ENCODE results near the gene KARS1. TPM values are rescaled to one million over a fixed set of nuclear protein-coding genes. Genes with fewer than 3 reads are reported as not detected.

The KARS1 gene
- total and polyA plus RNA-seq, 2 of the 4 experiments (the other 2 are of a cell fraction), result 122 to 228 TPM

DNA sequence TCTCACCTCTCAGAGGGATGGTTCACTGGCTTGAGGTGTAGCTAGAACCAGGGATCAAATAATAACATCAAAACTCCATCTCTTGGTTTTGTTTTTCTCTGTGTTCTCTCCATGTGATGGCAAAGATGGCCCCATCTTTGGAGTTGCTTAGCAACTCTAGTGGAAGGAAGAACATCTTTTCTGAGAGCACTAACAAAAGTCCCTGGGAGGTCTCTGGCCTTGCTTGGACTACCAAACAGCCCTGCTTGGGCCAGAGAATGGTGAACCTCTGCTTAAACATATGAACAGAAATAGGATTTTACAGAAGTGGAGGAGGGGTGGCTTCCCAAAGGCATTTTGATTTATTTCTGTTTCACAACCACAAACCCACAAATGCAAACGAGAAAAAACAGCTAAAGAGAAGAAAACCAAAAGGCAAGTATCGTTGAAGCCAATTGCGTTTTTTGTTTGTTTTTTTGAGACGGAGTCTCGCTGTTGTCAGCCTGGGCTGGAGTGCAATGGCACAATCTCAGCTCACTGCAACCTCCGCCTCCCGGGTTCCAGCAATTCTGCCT, 68.1 kb downstream of the KARS1 start:
- Histone ChIP-seq H2BK20ac (ENCODE audit: low read depth, low read length) (no peak overlapping the region), H4K20me1 (ENCODE audit: insufficient read depth, low read length) (no peaks in the 10 kb centered on the region), H3K4me3 (ENCODE audit: insufficient read depth, low read depth, low read length) (no peak overlapping the region), H2AK5ac (ENCODE audit: low read depth, low read length) (no peak overlapping the region), H3K23ac (ENCODE audit: low read depth, low read length) (no peak overlapping the region), H2BK5ac (ENCODE audit: low read depth, low read length, poor library complexity, severe bottlenecking) (no peak overlapping the region), H3K9me3 (ENCODE audit: control insufficient read depth, insufficient read depth, low read length) (no peaks in the 10 kb centered on the region), H3K9me1 (ENCODE audit: insufficient read depth, low read length) (peaks cover 3% of the 10 kb centered on the region; the same call in 1 of the 2 replicates), H3K9ac (ENCODE audit: low read depth, low read length) (no peak overlapping the region), H3K79me1 (ENCODE audit: low read depth in 1 of 2, low read length in 2 of 2) (peaks cover 0 to 15% of the 10 kb centered on the region in 2 experiments; a peak in 3 of 4 replicates), H2BK120ac (ENCODE audit: low read depth, low read length) (no peak overlapping the region), H4K91ac (ENCODE audit: insufficient read depth, low read depth, low read length) (no peak overlapping the region), H3K4me1 (ENCODE audit: control insufficient read depth, insufficient read depth, low read length) (no peaks in the 10 kb centered on the region), H4K5ac (ENCODE audit: low read depth, low read length) (no peak overlapping the region), H2AFZ (replicated peaks; ENCODE audit: low read length, poor library complexity) (no peak overlapping the region), H4K8ac (ENCODE audit: low read depth in 2 of 2, low read length in 2 of 2) (no peak overlapping the region), H3K14ac (replicated peaks; ENCODE audit: low read depth, low read length) (no peak overlapping the region), H3K27me3 (ENCODE audit: control insufficient read depth, insufficient read depth, low read length) (no peaks in the 10 kb centered on the region), H2BK15ac (ENCODE audit: low read depth, low read length) (no peak overlapping the region), H2AK9ac (replicated peaks; ENCODE audit: low read depth, low read length, poor library complexity) (no peak overlapping the region), H3K4me2 (ENCODE audit: low read depth, low read length) (no peak overlapping the region), H3K4ac (ENCODE audit: low read depth, low read length) (no peak overlapping the region), H3K18ac (ENCODE audit: low read depth, low read length) (no peak overlapping the region), H3K36me3 (ENCODE audit: control insufficient read depth, insufficient read depth, low read length) (peaks cover 35% of the 10 kb centered on the region), H3K56ac (ENCODE audit: extremely low read depth, insufficient read depth, low read length) (no peak overlapping the region), H3K27ac (ENCODE audit: insufficient read depth, low read length) (no peak overlapping the region)
- CTCF ChIA-PET, result no interaction called here
- dilution Hi-C loops (cut with HindIII; ENCODE audit: low sequenced_read_pairs, unreplicated experiment), result no loop called here
- DNase-seq (no peak), ATAC-seq (ENCODE audit: low read depth) (no peak)
- TF ChIP-seq BHLHE40 (IDR thresholded peaks at IDR 0.05; ENCODE audit: low read depth, low read length) (no peak), MAZ (IDR thresholded peaks at IDR 0.05; ENCODE audit: borderline replicate concordance, low read depth, low read length) (no peak), RAD21 (IDR thresholded peaks at IDR 0.05; ENCODE audit: low read length) (no peak), MAFK (IDR thresholded peaks at IDR 0.05; ENCODE audit: low read depth, low read length) (no peak), POLR2A (IDR thresholded peaks at IDR 0.05; ENCODE audit: low read depth, low read length) (no peak)
- TF ChIP-seq, protein P1, sequence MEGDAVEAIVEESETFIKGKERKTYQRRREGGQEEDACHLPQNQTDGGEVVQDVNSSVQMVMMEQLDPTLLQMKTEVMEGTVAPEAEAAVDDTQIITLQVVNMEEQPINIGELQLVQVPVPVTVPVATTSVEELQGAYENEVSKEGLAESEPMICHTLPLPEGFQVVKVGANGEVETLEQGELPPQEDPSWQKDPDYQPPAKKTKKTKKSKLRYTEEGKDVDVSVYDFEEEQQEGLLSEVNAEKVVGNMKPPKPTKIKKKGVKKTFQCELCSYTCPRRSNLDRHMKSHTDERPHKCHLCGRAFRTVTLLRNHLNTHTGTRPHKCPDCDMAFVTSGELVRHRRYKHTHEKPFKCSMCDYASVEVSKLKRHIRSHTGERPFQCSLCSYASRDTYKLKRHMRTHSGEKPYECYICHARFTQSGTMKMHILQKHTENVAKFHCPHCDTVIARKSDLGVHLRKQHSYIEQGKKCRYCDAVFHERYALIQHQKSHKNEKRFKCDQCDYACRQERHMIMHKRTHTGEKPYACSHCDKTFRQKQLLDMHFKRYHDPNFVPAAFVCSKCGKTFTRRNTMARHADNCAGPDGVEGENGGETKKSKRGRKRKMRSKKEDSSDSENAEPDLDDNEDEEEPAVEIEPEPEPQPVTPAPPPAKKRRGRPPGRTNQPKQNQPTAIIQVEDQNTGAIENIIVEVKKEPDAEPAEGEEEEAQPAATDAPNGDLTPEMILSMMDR (conservative IDR thresholded peaks at IDR 0.05; ENCODE audit: low read depth, low read length), result no peak
- WGBS, 2 experiments (ENCODE audit: extremely low coverage in 2 of 2, insufficient read length in 1 of 2), result 90% methylated on average over 7 of the region's 7 CpGs; no CpG with 5 or more reads in 1 of the 2 experiments
- POLR2A ChIA-PET (ENCODE audit: unreplicated experiment), result interaction anchor here (0.6 kb wide), 1 partner anchor 18 kb away, joined by 5 read pairs; no protein-coding TSS in a partner anchor
- in situ Hi-C loops (cut with MboI; ENCODE audit: low sequenced_read_pairs), result loop anchor here (25.0 kb wide), 1 partner anchor 367 kb away; the partner anchor contains the start of genes CTRB1 and CTRB2
- intact Hi-C loops (cut with micrococcal nuclease), result no loop called here
- BruUV-seq (replicated peaks), result no TSS peak
